Stimulated activated CD4-positive, alpha-beta T cell treated with anti-CD3 and anti-CD28 coated beads, Interleukin-15, amount 100 ng/mL, for 48 hours (primary cell): Measurements from ENCODE around the gene OR4C3.
"Not testable (repeated sequence)": the region's sequence is repeated elsewhere in the genome, so short reads cannot be mapped to it uniquely, and the experiment has no call there.

Source experiments
- DNase-seq, 2 donors: peaks; one replicate each; pipeline ENCODE4 v3.0.0-alpha.2; 2020; ENCODE audit warnings: low read depth in 2 of 2

OR4C3 gene

GRCh38 chr11:48324620-48325019, at the start of gene OR4C3:
Gene OR4C3, plus strand, starts transcription at chr11:48324920. Its CDS starts 102 bp downstream, at chr11:48325022.
- DNase-seq, result not testable (repeated sequence)

DNA sequence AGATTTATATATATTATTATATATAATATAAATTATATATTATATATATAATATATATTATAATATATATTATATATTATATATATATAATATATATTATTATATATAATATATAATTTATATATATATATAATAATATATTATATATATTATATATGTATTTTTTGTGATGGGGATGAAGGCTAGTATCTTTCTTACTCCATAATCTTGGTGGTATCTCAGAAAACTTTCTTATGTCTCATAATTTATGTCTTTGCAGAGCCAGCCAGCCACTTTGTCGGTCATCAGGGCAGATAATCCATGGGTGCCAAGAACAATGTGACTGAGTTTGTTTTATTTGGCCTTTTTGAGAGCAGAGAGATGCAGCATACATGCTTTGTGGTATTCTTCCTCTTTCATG, 18.8 kb upstream of the OR4C3 start, which contains the start of gene OR4S1:
Gene OR4S1 (plus strand): TSS at position 301 of the 400 bp plus-strand sequence. CDS start 0 bp downstream, at position 301.
- no peak for DNase-seq

- peak; percentile 53 to 62 for DNase-seq
Measured at GRCh38 chr11:48307760-48308386, 16.8 kb upstream of the OR4C3 start.

DNA sequence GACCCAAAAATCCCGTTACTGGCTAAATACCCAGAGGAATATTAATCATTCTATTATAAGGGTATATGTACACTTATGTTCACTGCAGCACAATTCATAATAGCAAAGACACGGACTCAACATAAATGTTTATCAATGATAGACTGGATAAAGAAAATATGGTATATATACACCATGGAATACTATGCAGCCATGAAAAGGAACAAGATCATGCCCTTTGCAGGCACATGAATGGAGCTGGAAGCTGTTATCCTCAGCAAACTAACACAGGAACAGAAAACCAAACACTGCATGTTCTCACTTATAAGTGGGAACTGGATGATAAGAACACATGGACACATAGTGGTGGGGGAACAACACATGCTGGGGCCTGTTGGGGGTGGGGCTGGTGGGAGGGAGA, 11.1 kb upstream of the OR4C3 start:
- not testable (repeated sequence) for DNase-seq

- not testable (repeated sequence) for DNase-seq
Measured at GRCh38 chr11:48319813-48320212, 4.9 kb upstream of the OR4C3 start.

GRCh38 chr11:48341466-48341865, 16.7 kb downstream of the OR4C3 start:
- no peak for DNase-seq

- not testable (repeated sequence) for DNase-seq
Measured at GRCh38 chr11:48342505-48342904, 17.8 kb downstream of the OR4C3 start.

DNA sequence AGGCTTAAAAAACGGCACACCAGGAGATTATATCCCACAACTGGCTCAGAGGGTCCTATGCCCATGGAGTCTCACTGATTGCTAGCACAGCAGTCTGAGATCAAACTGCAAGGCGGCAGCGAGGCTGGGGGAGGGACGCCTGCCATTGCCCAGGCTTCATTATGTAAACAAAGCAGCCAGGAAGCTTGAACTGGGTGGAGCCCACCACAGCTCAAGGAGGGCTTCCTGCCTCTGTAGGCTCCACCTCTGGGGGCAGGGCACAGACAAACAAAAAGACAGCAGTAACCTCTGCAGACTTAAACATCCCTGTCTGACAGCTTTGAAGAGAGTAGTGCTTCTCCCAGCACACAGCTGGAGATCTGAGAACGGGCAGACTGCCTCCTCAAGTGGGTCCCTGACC, 21.6 kb downstream of the OR4C3 start:
- DNase-seq, result not testable (repeated sequence)

- DNase-seq, result no peak
Measured at GRCh38 chr11:48354013-48354412, 29.3 kb downstream of the OR4C3 start.

DNA sequence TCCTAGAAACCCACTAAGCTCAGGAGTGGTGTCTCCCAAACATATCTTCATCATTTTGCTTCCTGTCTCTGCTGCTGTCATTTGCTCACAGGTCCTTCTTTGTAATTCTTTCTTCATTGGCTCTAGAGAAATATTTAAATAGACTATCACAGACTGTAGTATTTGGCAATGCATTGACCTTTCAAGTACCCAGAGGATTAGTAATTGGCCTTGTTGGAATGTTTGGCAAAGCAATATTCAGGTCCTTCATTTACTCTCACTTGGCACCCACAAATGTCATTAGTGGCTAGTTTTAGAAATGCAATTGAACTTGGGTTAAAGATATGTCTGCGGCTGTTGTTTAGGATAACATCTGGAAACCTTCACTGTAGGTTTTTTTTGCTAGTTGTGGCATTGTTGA, 30.0 kb downstream of the OR4C3 start:
- DNase-seq, result no peak

DNA sequence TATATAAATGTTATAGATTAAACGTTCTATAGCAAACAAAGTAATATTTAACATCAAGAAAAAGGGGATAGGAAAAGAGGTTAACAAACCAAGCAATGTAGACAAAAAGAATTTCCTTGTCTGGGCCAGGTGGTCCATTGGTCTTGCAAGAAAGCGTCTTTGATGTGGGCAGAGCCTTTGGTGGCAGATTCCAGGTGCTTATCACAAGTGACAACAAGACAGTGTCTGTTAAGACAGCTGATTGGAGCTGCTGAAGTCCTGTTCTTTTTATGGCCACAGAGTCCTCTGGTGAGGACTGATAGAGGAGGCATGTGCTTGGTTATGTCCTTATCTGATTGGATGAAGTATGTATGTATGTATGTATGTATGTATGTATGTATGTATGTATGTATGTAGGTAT, 36.6 kb downstream of the OR4C3 start:
- not testable (repeated sequence) for DNase-seq

GRCh38 chr11:48366365-48366764, 41.6 kb downstream of the OR4C3 start, which contains the start of gene OR4C5:
Gene OR4C5, minus strand, starts transcription at chr11:48366465. Its CDS starts 0 bp downstream, at chr11:48366465.
- DNase-seq, result no peak
